OCI-LY3 (cell line): ENCODE measurements around the gene MICA.

Experiments used
- EZH2phosphoT487 ChIP-seq: fragments of 200-600 bp; shearing (Covaris generic); IDR thresholded peaks from 2 replicates; pipeline ENCODE4 v1.6.1; 2018; ENCODE audit warnings: antibody characterized with exemption, mixed run types, low read depth
- TF ChIP-seq, protein P1 (sequence below): fragments of 200-600, 300-600 bp; sonication (generic); IDR thresholded peaks from 2 replicates; pipeline ENCODE4 v1.5.1; 2014; ENCODE audit warnings: antibody characterized with exemption, low read length, low read depth

DNA sequence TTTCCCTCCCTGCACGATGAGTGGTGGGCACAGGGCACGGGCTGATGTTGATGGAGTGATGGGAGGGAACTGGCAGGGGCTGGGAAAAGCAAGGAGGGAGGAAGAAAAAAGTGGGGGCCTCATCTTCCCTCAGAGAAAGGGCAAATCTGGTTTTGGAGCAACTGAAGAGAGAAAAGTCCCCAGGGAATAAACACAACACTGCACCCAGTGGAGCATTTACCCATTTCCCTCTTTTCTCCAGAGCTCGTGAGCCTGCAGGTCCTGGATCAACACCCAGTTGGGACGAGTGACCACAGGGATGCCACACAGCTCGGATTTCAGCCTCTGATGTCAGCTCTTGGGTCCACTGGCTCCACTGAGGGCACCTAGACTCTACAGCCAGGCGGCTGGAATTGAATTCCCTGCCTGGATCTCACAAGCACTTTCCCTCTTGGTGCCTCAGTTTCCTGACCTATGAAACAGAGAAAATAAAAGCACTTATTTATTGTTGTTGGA lies 11.4 kb downstream of the MICA start:
- no peak for TF ChIP-seq EZH2phosphoT487
- TF ChIP-seq, protein P1, sequence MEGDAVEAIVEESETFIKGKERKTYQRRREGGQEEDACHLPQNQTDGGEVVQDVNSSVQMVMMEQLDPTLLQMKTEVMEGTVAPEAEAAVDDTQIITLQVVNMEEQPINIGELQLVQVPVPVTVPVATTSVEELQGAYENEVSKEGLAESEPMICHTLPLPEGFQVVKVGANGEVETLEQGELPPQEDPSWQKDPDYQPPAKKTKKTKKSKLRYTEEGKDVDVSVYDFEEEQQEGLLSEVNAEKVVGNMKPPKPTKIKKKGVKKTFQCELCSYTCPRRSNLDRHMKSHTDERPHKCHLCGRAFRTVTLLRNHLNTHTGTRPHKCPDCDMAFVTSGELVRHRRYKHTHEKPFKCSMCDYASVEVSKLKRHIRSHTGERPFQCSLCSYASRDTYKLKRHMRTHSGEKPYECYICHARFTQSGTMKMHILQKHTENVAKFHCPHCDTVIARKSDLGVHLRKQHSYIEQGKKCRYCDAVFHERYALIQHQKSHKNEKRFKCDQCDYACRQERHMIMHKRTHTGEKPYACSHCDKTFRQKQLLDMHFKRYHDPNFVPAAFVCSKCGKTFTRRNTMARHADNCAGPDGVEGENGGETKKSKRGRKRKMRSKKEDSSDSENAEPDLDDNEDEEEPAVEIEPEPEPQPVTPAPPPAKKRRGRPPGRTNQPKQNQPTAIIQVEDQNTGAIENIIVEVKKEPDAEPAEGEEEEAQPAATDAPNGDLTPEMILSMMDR = no peak
